ENCODE data around the gene CHD6. TPM values are rescaled to one million over a fixed set of nuclear protein-coding genes. Genes with fewer than 3 reads are reported as not detected.
A peak's percentile ranks its signal among the peaks of the same experiment; 100 is the strongest.

The CHD6 gene
- total and polyA plus RNA-seq, 2 of the 13 experiments (the other 11 are each of a cell fraction or from before 2014, with no cell fraction given), result 14.4 to 52.0 TPM

GRCh38 chr20:41538810-41539596 lies 79.2 kb downstream of the CHD6 start (continued):
- no peak for TF ChIP-seq TERF1 (CRISPR knock-in tag; IDR thresholded peaks at IDR 0.05)
- TF ChIP-seq ZNF317 (CRISPR knock-in tag; IDR thresholded peaks at IDR 0.05), result peak; percentile 81; the same call in 1 of the 2 replicates
- TF ChIP-seq REST (IDR thresholded peaks at IDR 0.05; ENCODE audit: borderline replicate concordance in 1 of 2, low read depth in 1 of 2, low read length in 2 of 2), result no peak
- TF ChIP-seq PRDM4 (CRISPR knock-in tag; IDR thresholded peaks at IDR 0.05; ENCODE audit: borderline replicate concordance), result no peak
- TF ChIP-seq CCAR2 (optimal IDR thresholded peaks at IDR 0.05; ENCODE audit: low read depth, low read length), result peak; percentile 25
- TF ChIP-seq TCF7L2 (IDR thresholded peaks at IDR 0.05; ENCODE audit: low read depth, low read length), result no peak; the same call in 1 of the 2 replicates
- TF ChIP-seq POGZ (CRISPR knock-in tag; IDR thresholded peaks at IDR 0.05), result peak; percentile 84
- 0 out of 2 replicates have a peak, but pooled peaks have one; percentile 39 for TF ChIP-seq YEATS2 (CRISPR knock-in tag; IDR thresholded peaks at IDR 0.05; ENCODE audit: borderline replicate concordance)
- no peak for TF ChIP-seq ZNF512 (CRISPR knock-in tag; IDR thresholded peaks at IDR 0.05)
- TF ChIP-seq TAF15 (IDR thresholded peaks at IDR 0.05; ENCODE audit: low read depth, low read length, poor library complexity, severe bottlenecking), result no peak
- no peak; the same call in 1 of the 2 replicates for TF ChIP-seq LRRFIP1 (CRISPR knock-in tag; conservative IDR thresholded peaks at IDR 0.05)
- peak; percentile 93; the same call in 1 of the 2 replicates for TF ChIP-seq ZKSCAN8 (CRISPR knock-in tag; IDR thresholded peaks at IDR 0.05; ENCODE audit: borderline replicate concordance)
- TF ChIP-seq BHLHE40 (IDR thresholded peaks at IDR 0.05; ENCODE audit: low read length), result no peak
- TF ChIP-seq ZSCAN22 (CRISPR knock-in tag; IDR thresholded peaks at IDR 0.05), result no peak

All from HepG2 (cell line).